Peyer's patch (tissue), 4 donors: Measurements from ENCODE around the gene DOCK11. TPM values are rescaled to one million over a fixed set of nuclear protein-coding genes. Genes with fewer than 3 reads are reported as not detected.
"Not testable (repeated sequence)": the region's sequence is repeated elsewhere in the genome, so short reads cannot be mapped to it uniquely, and the experiment has no call there.

Experiments used
- DNase-seq, 3 donors: peaks; one replicate each; pipeline ENCODE4 v3.0.0-alpha.2; 2017 to 2019
- H3K27ac ChIP-seq, 4 donors: fragments of 200-600 bp; sonication (generic); one replicate each; pipeline ENCODE4 v1.5.1; 2016 to 2019
- H3K27me3 ChIP-seq, 2 donors: fragments of 200-600 bp; sonication (generic); one replicate each; pipeline ENCODE4 v1.5.1; 2019
- H3K36me3 ChIP-seq, 3 donors: fragments of 200-600 bp; sonication (generic); one replicate each; pipeline ENCODE4 v1.5.1; 2016 to 2019
- H3K4me1 ChIP-seq, 4 donors: fragments of 200-600 bp; sonication (generic); one replicate each; pipeline ENCODE4 v1.5.1; 2016 to 2019
- H3K4me3 ChIP-seq, 4 donors: fragments of 200-600 bp; sonication (generic); 1 replicate in 3 of 4; 2 replicates in 1 of 4; pipeline ENCODE4 v1.5.1; 2016 to 2019; ENCODE audit warnings: mild to moderate bottlenecking in 1 of 4
- H3K9me3 ChIP-seq, 4 donors: fragments of 200-600 bp; sonication (generic); one replicate each; pipeline ENCODE4 v1.5.1; 2016 to 2019; ENCODE audit warnings: mild to moderate bottlenecking in 1 of 4
- POLR2A ChIP-seq, 2 donors: fragments of 450-650 bp; IDR thresholded peaks; one replicate each; pipeline ENCODE4 v1.5.1; 2017; ENCODE audit warnings: antibody characterized with exemption in 2 of 2, mild to moderate bottlenecking in 2 of 2, moderate library complexity in 2 of 2
- total RNA-seq, 4 donors: library from RNA; depleted of rRNA; stranded (reverse); fragments of >200 nt; gene quantifications; one replicate each; pipeline ENCODE4 v1.1.0, GENCODE V29; 2016
- TF ChIP-seq, protein P1 (sequence below), 6 experiments: fragments of 450-650 bp in 4 of 6; fragments of 200-600 bp in 2 of 6; sonication (generic) in 1 of 6; IDR thresholded peaks; one replicate each; pipeline ENCODE4 v1.5.1; 2017 to 2019; ENCODE audit warnings: antibody characterized with exemption in 6 of 6, mild to moderate bottlenecking in 3 of 6, moderate library complexity in 1 of 6

DOCK11 gene
- total RNA-seq, 4 donors from 2014 or later, result 5.6 to 34.7 (median 10.4) TPM

DNA sequence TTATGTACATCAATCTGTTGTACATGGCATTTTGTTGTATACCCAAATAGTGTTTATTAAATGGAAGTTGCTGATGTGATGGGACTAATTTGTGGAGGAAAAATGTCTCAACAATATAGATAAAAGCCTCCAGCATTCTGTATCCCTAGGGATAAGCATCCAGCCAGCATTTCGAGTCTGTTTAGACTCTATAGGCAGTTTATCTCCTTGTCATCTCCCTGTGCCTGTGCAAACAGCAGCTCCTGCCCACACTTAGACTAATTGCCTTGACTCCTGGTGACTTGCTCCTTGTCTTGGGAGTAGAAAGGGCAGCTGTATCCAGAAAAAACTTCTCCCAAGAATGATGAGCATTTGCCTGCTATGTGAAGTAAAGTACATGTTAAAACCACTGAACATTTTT, 83.8 kb downstream of the DOCK11 start:
- no peak for DNase-seq
- Histone ChIP-seq H3K36me3 (no peaks in the 10 kb centered on the region), H3K4me1 (no peaks in the 10 kb centered on the region), H3K27me3 (no peaks in the 10 kb centered on the region), H3K4me3 (no peak overlapping the region), H3K27ac (no peak overlapping the region), H3K9me3 (no peaks in the 10 kb centered on the region)
- TF ChIP-seq, protein P1, sequence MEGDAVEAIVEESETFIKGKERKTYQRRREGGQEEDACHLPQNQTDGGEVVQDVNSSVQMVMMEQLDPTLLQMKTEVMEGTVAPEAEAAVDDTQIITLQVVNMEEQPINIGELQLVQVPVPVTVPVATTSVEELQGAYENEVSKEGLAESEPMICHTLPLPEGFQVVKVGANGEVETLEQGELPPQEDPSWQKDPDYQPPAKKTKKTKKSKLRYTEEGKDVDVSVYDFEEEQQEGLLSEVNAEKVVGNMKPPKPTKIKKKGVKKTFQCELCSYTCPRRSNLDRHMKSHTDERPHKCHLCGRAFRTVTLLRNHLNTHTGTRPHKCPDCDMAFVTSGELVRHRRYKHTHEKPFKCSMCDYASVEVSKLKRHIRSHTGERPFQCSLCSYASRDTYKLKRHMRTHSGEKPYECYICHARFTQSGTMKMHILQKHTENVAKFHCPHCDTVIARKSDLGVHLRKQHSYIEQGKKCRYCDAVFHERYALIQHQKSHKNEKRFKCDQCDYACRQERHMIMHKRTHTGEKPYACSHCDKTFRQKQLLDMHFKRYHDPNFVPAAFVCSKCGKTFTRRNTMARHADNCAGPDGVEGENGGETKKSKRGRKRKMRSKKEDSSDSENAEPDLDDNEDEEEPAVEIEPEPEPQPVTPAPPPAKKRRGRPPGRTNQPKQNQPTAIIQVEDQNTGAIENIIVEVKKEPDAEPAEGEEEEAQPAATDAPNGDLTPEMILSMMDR (IDR thresholded peaks at IDR 0.05), result no peak
- TF ChIP-seq POLR2A (IDR thresholded peaks at IDR 0.05), result no peak

DNA sequence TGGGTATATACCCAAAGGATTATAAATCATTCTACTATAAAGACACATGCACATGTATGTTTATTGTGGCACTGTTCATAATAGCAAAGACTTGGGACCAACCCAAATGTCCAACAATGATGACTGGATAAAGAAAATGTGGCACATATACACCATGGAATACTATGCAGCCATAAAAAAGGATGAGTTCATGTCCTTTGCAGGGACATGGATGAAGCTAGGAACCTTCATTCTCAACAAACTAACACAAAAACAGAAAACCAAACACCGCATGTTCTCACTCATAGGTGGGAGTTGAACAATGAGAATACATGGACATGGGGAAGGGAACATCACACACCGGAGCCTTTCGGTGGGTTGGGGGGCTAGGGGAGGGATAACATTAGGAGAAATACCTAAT, 87.3 kb downstream of the DOCK11 start:
- not testable (repeated sequence) for DNase-seq, H3K4me3 ChIP-seq, H3K27ac ChIP-seq, H3K36me3 ChIP-seq, H3K4me1 ChIP-seq, H3K9me3 ChIP-seq, H3K27me3 ChIP-seq

DNA sequence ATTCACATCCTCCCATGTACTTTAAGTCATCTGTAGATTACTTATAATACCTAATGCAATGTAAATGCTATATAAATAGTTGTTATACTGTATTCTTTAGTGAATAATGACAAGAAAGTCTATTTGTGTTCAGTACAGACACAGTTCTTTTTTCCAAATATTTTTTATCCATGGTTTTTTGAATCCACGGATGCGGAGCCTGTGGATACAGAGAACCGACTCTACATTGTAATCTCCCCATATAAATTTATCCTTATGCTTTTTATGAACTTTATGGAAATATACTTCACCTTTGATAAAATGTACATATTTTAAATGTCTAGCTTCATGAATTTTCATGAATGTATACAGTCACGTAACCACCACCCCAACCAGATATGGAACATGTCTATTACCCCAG, 88.2 kb downstream of the DOCK11 start:
- Histone ChIP-seq H3K9me3 (no peaks in the 10 kb centered on the region), H3K4me1 (no peaks in the 10 kb centered on the region)
- no peak for TF ChIP-seq POLR2A (IDR thresholded peaks at IDR 0.05)
- TF ChIP-seq, protein P1 (IDR thresholded peaks at IDR 0.05), result no peak

DNA sequence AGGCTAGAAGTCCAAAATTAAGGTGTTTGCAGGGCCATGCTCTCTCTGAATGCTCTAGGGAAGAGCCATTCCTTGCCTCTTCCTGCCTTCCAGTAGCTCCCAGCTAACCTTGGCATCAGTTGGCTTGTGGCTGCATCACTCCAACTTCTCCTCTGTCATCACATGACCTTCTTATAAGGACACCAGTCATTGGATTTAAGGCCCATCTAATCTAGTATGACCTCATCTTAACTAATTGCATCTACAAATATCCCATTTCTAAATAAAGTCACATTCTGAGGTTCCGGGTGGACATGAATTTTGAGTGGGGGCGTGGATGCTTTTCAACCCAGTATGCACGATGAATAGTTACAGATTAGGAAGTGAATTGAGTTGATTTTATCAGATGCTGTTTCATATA, 89.7 kb downstream of the DOCK11 start:
- H3K27ac ChIP-seq, result no peak overlapping the region
- no peaks in the 10 kb centered on the region for H3K9me3 ChIP-seq
- H3K4me1 ChIP-seq, result no peaks in the 10 kb centered on the region
- H3K4me3 ChIP-seq, result no peak overlapping the region
- no peak for DNase-seq
- H3K36me3 ChIP-seq, result no peaks in the 10 kb centered on the region
- H3K27me3 ChIP-seq, result no peaks in the 10 kb centered on the region
- TF ChIP-seq, protein P1 (IDR thresholded peaks at IDR 0.05), result no peak
- TF ChIP-seq POLR2A (IDR thresholded peaks at IDR 0.05), result no peak

More for the DNA sequence above, 88.2 kb downstream of the DOCK11 start:
- Histone ChIP-seq H3K27me3 (no peaks in the 10 kb centered on the region), H3K36me3 (no peaks in the 10 kb centered on the region), H3K4me3 (no peak overlapping the region), H3K27ac (no peak overlapping the region)
- DNase-seq, result no peak

DNA sequence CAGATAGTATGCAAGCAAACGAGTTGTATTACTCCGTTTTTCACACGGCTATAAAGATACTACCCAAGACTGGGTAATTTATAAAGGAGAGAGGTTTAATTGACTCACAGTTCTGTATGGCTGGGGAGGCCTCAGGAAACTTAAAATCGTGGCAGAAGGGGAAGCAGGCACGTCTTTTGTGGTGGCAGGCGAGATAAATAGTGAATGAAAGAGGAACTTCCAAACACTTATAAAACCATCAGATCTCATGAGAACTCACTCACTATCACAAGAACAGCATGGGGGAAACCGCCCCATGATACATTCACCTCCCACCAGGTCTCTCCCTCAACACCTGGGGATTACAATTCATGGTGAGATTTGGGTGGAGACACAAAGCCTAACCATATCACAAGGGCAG, 90.6 kb downstream of the DOCK11 start:
- H3K27ac ChIP-seq, result not testable (repeated sequence)

DNA sequence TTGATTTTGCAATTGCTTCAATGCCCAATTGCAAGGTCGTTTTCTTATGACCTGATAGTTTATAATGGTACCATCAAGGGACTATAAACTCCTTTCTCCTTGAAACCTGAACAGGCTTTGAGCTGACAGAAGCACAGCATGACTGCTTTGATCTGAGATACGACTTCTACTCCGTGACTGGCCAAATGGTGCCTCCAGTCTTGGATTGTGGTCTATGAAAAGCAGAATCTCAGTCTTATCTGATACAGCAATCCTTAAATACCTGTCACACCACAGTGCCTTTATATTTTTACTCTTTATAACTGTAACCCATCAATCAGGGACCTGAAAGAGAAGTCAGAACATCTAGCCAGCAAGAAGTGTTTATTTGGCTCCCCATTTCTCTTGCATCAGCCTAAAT, 93.1 kb downstream of the DOCK11 start:
- H3K27ac ChIP-seq, result no peak overlapping the region
- H3K4me3 ChIP-seq, result no peak overlapping the region
- DNase-seq, result no peak
- no peaks in the 10 kb centered on the region for H3K4me1 ChIP-seq
- H3K9me3 ChIP-seq, result no peaks in the 10 kb centered on the region
- TF ChIP-seq, protein P1 (IDR thresholded peaks at IDR 0.05), result no peak
- no peak for TF ChIP-seq POLR2A (IDR thresholded peaks at IDR 0.05)
- H3K27me3 ChIP-seq, result no peaks in the 10 kb centered on the region
- no peaks in the 10 kb centered on the region for H3K36me3 ChIP-seq

More for the DNA sequence above, 90.6 kb downstream of the DOCK11 start:
- H3K4me3 ChIP-seq, H3K4me1 ChIP-seq, H3K36me3 ChIP-seq, DNase-seq, H3K27me3 ChIP-seq, H3K9me3 ChIP-seq: not testable (repeated sequence)

DNA sequence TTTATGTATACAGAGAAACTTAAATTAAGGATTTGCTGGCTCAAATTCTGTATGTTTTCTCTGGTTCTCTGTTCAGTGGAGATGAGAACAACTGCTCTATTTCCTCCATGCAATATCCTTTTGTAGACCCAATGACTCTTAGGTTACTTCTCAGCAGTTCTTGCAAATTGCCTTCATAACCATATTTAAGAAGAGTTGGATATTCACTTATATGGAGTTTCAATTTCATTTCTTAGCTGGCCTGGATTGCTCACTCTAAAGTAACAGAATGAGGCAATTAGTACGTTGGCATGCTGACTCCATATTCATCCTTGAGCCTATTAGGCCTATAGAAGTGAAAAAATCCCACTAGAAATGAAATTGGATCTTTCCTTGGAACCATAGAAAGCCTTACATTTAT, 93.6 kb downstream of the DOCK11 start:
- H3K36me3 ChIP-seq, result no peaks in the 10 kb centered on the region
- DNase-seq, result no peak

More for the DNA sequence above, 93.6 kb downstream of the DOCK11 start:
- TF ChIP-seq, protein P1 (IDR thresholded peaks at IDR 0.05), result no peak
- no peak for TF ChIP-seq POLR2A (IDR thresholded peaks at IDR 0.05)
- Histone ChIP-seq H3K9me3 (no peaks in the 10 kb centered on the region), H3K27me3 (no peaks in the 10 kb centered on the region), H3K4me1 (no peaks in the 10 kb centered on the region), H3K27ac (no peak overlapping the region), H3K4me3 (no peak overlapping the region)
